IPS-11a (cell line): Measurements from ENCODE around the gene KBTBD7.
"Not testable (repeated sequence)": the region's sequence is repeated elsewhere in the genome, so short reads cannot be mapped to it uniquely, and the experiment has no call there.

ENCODE experiments used
- H3K4me3 ChIP-seq: one replicate; pipeline ENCODE4 v1.5.1; 2013; ENCODE audit warnings: low read depth, low read length, control low read depth

Gene KBTBD7

GRCh38 chr13:41199526-41199925 is 5.2 kb upstream of the KBTBD7 start:
- H3K4me3 ChIP-seq, result no peak overlapping the region

DNA sequence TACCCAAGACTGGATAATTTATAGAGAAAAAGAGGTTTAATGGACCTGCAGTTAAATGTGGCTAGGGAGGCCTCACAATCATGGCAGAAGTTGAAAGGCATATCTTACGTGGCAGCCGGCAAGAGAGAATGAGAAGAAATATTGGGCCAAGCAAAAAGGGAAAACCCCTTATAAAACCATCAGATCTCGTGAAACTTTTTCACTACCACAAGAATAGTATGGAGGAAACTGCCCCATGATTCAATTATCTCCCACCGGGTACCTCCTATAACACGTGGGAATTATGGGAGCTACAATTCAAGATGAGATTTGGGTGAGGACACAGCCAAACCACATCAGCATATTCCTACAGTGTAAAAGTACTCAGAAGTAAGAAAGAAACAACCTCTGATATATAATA is 4.7 kb upstream of the KBTBD7 start:
- no peak overlapping the region for H3K4me3 ChIP-seq

GRCh38 chr13:41196620-41197019 is 2.3 kb upstream of the KBTBD7 start:
- no peak overlapping the region for H3K4me3 ChIP-seq

DNA sequence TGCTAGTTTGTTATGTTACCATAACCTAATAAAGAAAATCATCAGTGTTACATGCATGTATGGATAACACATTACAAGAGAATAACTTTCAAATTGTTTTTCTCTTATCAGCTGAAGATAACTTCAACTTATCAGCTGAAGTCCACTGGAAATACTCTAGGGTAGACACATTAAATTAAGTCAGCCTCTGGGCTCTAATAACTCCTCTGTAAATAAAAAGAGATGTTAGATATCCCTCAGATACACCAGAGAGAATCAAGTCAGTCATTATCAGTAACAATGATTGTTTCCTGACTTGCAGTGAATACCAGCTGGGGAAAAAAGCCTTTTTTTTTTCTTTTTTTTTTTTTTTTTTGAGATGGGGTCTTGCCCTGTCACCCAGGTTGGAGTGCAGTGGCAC is 1.6 kb upstream of the KBTBD7 start:
- H3K4me3 ChIP-seq, result no peak overlapping the region

DNA sequence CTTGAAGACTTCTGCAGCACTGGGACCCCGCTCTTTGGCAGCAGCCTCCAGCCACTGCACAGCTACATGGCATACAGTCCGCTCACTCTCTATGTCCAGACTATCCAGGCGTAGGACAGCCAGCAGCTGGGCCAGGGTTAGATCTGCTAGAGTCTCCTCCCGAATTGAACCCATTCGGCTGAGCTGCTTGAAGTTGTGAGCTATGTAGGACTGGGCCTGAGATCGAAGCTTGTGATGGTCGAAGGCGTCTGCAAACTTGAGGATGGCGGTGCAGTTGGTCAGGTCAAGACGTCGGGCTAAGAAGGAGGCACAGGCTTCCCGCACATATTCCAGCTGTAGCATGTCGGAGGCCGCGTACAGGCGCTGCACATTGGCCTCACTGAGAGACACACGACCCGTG is 900 bp downstream of the KBTBD7 start:
- no peak overlapping the region for H3K4me3 ChIP-seq

GRCh38 chr13:41188584-41188983 is 5.8 kb downstream of the KBTBD7 start:
- H3K4me3 ChIP-seq, result no peak overlapping the region

GRCh38 chr13:41186481-41186880 is 7.9 kb downstream of the KBTBD7 start:
- no peak overlapping the region for H3K4me3 ChIP-seq

DNA sequence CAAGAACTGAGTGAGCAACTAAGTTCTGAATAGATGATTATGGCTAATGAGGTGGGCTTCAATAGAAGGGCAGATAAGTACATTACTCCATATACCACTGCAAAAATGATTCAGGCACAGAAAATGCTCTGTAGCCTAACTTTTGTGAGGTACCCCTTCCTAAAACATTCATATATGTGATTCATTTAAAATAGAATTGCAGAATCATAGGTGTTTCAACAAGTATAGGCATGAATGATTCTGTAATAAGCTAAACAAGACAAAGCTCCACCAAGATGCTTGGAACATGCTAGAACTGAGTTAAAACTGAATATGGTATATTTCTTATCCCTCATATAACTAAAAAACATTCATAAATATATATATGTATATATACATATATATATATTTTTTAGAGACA is 12.1 kb downstream of the KBTBD7 start:
- H3K4me3 ChIP-seq, result no peak overlapping the region

DNA sequence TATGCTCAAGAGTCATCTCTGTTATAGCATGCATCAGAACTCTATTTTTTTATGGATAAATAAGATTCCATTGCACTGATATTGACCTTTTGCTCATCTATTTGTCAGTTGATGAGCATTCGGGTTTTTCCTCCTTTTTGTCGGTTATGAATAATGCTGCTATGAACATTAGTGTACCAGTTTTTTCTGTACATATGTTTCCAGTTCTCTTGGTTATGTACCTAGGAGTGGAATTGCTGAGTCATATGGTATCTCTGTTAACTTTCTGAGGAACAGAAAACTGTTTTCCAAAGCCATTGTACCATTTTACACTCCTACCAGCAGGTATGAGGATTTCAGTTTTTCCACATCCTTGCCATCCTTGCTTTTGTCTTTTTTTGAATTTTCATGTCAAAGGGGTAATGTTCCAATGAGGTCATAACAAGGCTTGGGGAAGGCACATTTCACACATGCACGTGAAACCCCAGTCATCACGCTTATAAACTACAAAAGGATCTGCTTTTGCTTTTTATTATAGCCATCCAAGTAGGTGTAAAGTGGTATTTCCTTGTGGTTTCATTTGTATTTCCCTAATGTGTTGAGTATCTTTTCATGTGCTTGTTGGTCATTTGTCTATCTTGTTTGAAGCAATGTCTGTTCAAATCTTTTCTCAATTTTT is 14.6 kb downstream of the KBTBD7 start:
- no peak overlapping the region for H3K4me3 ChIP-seq

DNA sequence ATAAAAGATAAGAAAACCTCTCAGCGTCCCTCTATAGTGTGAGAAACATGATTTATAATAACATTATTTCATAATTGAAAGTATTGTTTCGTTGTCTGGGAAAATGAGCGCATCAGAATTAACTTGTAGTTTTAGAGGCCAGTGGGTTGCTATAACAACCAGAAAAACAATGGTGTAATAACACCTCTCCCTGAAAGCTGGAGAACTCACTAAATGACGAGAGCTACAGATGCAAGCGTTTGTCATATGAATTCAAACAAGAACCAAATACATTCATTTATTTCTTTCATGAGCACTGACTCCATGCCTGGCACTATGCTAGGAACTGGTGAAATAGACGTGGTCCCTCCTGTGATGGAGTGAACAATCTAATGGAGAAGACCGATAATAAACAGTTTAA is 16.3 kb downstream of the KBTBD7 start:
- no peak overlapping the region for H3K4me3 ChIP-seq

DNA sequence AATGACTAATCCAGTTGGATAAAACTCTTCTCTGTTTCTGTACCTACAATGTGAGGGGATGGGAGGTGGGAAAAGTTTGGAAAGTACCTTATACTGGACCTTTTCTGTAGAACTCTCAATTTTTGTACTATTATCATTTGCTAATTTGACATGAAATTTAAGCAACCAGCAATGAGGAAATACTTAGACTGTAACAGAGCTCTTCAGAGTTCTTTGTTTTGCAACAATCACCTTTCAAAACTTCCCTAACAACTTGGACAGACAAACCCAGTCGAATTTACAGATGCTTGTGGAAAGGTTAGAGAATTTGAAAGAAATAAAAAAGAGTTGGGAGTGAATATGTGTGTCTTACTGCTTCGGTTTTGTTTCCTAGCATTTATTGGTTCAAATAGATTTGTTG is 16.8 kb downstream of the KBTBD7 start:
- no peak overlapping the region for H3K4me3 ChIP-seq

DNA sequence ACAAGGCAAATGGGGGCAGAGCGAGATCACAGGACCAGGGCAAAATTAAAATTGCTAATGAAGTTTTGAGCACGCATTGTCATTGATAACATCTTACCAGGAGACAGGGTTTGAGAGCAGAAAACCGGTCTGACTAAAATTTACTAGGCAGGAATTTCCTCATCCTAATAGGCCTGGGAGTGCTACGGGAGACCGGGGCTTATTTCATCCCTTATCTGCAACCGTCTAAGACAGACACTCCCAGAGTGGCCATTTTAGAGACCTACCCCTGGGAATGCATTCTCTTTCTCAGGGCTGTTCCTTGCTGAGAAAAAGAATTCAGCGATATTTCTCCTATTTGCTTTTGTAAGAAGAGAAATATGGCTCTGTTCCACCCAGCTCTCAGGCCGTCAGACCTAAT is 18.8 kb downstream of the KBTBD7 start:
- not testable (repeated sequence) for H3K4me3 ChIP-seq

DNA sequence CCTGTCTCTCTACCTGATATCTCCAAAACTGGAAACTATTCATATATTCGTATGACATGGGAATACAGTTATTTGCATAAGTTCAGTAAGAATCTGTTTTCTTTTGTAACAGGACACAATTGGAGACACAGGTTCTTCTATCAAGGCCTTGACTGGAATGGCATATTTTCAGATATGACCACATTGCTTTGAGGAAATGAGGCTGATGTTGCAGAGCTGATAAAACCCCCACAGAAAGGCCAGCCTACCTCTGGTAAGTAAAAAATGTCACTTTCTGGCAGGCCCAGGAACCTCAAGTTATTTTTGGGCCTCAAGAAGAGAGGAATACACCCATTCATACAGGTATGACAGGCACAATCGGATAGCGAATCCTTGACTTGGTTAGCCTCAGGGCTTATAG is 32.2 kb downstream of the KBTBD7 start:
- no peak overlapping the region for H3K4me3 ChIP-seq

- H3K4me3 ChIP-seq, result no peak overlapping the region
Measured at GRCh38 chr13:41159174-41159573, 35.2 kb downstream of the KBTBD7 start.

DNA sequence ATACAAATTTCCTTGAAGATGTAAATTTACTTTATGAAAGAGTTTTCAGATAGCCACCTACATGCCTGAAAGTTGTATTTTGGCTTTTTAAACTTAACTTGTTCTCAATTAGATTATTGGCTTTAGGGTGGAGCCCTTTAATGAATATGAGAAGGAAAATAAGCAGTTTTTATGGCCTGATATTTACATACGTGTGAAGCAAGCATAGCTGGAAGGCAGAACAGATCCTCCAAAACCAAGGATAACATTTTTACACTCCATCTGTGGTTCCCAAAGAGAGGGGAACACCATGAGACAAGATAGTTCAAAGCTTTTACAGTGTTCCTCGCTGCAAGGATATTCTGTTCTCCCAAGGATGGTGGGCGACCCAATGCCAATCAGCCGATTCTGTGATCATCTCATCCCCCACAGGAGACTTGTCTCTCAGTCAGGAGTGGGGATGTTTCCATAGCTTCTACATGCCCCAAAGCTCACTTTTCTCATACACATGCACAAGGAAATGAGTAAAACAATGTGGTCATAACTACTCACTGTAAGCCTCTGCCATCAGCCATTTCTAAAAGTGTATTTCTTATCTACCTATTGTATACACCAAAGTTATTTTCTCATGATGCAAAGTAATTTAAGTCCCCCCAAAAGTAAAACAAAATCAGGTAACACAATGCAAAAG is 37.2 kb downstream of the KBTBD7 start:
- no peak overlapping the region for H3K4me3 ChIP-seq

GRCh38 chr13:41156620-41157019 is 37.7 kb downstream of the KBTBD7 start:
- H3K4me3 ChIP-seq, result no peak overlapping the region

- no peak overlapping the region for H3K4me3 ChIP-seq
Measured at GRCh38 chr13:41154042-41154441, 40.3 kb downstream of the KBTBD7 start.

GRCh38 chr13:41152005-41152404 is 42.4 kb downstream of the KBTBD7 start:
- H3K4me3 ChIP-seq, result no peak overlapping the region

- no peak overlapping the region for H3K4me3 ChIP-seq
Measured at GRCh38 chr13:41150058-41150457, 44.3 kb downstream of the KBTBD7 start.

- H3K4me3 ChIP-seq, result no peak overlapping the region
Measured at GRCh38 chr13:41148419-41149283, 45.7 kb downstream of the KBTBD7 start.

DNA sequence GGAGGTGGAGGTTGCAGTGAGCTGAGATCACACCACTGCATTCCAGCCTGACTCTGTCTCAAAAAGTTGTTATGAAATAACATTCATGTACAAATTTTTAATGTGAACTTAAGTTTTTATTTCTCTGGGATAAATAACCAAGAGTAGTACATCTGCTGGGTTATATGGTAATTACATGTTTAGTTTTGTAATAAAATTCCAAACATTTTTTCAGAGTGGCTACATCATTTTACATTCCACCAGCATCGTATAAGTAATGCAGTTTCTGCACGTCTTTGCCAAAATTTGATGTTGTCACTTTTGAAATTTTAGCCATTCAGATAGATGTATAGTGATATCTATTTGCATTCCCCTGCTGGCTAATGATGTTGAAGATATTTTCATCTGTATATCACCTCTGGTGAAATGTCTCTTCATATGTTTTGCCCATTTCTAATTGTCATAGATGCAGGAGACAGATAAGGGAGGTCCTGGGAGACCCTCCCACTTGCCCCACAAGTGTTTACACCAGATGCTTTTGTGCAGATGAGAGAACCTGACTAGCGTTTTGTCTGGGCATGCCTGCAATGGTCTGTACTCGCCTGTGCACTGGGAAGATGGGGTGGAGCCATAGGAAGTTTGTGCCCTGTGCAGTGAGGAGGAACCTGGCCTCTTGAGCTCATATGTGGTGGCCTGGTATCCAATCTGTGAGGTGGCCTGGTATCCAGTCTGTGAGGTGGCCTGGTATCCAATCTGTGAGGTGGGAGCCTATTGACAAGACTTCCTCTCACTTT is 49.0 kb downstream of the KBTBD7 start:
- no peak overlapping the region for H3K4me3 ChIP-seq
